GM19455 (cell line): ENCODE measurements around the gene FCRLA.
"Not testable (repeated sequence)": the region's sequence is repeated elsewhere in the genome, so short reads cannot be mapped to it uniquely, and the experiment has no call there.

Source experiments
- ATAC-seq: cut with Tn5 transposase; IDR thresholded peaks from one replicate; pipeline ENCODE4 v1.9.1; 2021; ENCODE audit not compliant: unreplicated experiment

Gene FCRLA

DNA sequence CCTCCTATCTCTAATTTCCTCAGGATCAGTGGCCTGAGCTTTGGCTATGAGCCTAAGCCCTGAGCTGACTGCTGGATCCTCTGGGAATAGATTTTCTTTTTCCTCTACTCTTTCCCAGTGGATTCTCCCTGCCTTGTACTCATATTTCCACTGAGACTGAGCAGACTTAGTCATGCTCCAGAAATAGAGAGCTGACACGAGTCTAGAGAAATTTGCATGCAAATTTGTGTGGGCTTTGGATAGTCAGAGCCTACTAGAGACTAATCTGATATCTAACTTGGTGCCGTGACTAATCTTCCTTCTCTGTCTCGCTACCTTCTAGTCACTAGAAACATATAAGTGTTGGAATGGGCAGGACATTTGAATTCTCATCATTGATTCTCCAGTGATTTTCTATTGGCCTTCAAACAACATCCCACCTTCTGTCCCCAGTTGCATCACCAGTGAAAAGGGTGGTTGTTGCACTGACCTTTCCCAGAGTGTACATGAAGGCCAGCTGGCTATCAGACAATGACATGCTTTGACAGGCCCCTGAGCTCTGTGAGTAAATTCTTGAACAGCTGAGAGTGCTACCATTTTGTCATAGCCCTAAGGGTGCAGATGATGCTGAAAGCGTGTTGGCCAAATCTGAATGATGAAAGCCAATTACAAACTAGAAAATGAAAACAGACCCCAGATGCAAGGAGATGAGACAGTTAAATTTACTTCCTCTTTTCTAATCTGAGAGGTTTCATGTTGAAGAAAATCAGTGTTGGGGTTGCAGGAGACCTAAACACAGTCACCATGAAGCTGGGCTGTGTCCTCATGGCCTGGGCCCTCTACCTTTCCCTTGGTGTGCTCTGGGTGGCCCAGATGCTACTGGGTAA, at the start of gene FCRLA:
Gene FCRLA, plus strand, starts transcription at position 748 of the 866 bp plus-strand sequence. Its CDS starts 36 bp downstream, at position 784.
- ATAC-seq = peak; percentile 67

GRCh38 chr1:161658524-161658923, 48.5 kb upstream of the FCRLA start:
- not testable (repeated sequence) for ATAC-seq

DNA sequence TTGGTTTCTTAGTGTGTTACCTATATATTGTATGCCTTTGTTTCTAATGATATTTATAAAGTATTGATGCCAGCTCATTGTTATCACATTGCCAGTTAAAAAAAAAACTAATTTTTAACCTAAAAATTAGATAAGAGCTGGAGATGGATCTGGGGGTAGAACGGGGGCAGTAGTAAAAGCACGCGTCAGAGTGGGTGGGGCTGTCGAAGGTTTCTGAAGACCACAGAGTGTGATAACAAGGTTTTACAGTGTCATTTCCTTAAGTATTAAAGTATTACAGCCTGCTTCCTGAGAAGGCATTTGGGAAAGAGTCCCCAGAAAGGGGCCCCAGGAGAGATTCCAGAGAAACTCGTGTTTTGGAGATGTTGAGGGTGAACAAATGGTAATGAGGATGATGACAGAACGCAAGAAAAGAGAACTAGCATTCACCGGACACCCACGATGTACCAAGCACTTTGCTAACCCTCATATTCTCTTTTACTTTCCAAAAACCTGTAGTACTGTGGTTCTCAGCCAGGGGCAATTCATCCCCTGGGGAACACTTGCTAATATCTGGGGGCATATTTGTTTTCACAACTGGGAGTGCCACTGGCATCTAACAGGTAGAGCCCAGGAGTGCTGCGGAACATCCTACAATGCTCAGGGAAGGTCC, 45.2 kb upstream of the FCRLA start:
- not testable (repeated sequence) for ATAC-seq

DNA sequence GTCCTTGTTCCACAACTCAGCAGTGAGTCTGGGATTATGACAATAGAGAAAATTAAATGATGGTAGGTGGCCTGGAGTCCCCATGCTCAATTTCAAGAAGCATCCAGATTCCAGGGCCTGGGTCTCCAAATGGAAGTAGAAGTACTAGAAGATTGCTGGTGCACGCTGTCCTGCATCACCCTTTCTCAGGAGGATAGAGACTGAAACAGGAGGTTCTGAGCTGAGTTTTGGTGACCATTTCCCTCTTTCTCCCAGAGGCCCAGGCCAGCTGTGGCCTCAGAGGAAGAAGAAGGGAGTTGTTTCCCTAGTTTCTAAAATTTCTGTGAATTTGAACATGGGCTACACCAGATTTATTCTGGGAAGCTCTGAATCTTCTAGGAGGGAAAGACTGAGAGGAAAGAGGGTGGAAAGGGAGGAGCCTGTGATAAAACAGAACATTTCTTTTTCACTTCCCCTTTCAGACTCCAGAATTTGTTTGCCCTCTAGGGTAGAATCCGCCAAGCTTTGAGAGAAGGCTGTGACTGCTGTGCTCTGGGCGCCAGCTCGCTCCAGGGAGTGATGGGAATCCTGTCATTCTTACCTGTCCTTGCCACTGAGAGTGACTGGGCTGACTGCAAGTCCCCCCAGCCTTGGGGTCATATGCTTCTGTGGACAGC, 44.2 kb upstream of the FCRLA start, which contains the start of gene FCGR2B:
Gene FCGR2B, plus strand, starts transcription at position 460 of the 656 bp plus-strand sequence. Its CDS starts 99 bp downstream, at position 559.
- ATAC-seq = peak; percentile 60

DNA sequence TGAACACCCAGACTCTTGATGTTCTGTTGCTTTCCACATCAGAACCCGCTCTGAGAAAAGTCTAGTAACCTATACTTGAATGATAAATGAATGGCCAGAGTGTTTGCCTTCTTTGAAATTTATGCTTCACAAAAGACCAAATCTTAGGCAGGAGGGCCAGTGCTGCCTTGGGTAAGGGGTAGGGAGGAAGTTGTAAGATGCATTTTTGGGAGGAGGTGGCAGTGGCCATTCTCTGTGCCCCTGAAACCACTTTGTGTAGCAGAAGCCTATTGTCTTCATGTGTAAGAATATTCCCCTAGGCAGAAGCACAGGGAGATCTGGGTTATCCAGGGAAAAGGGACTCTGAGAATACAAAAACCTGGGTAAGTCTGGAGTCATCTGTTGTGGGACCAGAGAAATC, 43.5 kb upstream of the FCRLA start:
- ATAC-seq = not testable (repeated sequence)

GRCh38 chr1:161664689-161665088, 42.3 kb upstream of the FCRLA start:
- not testable (repeated sequence) for ATAC-seq

GRCh38 chr1:161671045-161672020, 35.7 kb upstream of the FCRLA start:
- not testable (repeated sequence) for ATAC-seq

DNA sequence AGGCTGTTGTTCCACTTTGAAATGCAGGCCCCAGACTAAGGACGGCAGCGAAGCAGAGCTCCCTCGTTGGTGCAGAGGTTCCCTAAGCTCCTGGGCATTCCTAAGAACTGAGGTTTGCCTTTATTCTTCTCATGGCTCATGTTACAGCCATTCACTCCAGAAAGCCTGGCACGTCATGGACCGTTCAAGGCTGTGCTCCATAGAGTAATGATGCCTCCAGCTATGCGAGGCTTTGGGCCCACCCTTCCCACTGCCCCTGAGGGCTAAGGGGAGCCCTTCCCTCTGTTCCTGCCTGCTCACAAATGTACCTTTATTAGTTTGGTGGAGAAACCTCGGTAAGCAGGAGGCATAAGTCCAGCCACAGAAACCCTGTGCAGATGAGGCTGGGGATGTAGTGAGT, 33.6 kb upstream of the FCRLA start:
- ATAC-seq = not testable (repeated sequence)

- not testable (repeated sequence) for ATAC-seq
Observed at GRCh38 chr1:161674447-161674846, 32.6 kb upstream of the FCRLA start.

DNA sequence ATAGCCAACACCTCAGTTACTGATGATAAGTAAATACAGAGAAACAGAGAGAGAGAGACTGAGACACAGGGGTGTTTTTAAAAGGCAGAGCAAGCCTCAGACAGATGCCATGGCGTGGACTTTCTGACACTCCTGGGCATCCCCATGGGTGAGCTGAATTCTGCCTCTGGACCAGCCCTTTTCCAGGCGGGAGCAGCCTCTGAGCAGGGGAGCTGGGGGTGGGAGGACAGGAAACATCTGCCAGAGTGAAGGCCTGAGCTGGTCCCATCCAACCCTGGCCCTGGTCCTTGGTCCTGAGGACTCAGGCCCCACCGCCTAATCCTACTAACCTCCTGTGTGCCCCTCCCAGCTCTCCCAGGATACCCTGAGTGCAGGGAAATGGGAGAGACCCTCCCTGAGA, 32.1 kb upstream of the FCRLA start:
- ATAC-seq = not testable (repeated sequence)

DNA sequence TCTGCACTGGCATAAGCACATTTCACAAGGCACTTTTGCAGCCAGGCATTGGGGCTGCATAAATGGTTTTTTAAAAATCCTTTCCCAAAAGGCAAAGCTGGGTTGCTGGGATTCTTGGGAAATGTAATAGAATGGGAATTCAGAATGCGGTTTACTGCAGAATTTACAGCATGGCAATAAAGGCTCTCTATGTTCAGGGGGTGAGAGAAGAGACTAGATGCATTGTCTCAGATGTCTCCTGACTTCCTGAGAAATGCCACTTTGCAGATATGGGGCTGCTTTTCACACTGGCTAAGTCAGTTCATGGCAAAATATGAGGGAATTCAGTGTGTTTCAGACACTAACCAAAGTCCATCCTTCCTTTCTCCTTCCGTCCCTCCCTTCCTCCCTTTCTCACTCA, 30.6 kb upstream of the FCRLA start:
- no peak for ATAC-seq

DNA sequence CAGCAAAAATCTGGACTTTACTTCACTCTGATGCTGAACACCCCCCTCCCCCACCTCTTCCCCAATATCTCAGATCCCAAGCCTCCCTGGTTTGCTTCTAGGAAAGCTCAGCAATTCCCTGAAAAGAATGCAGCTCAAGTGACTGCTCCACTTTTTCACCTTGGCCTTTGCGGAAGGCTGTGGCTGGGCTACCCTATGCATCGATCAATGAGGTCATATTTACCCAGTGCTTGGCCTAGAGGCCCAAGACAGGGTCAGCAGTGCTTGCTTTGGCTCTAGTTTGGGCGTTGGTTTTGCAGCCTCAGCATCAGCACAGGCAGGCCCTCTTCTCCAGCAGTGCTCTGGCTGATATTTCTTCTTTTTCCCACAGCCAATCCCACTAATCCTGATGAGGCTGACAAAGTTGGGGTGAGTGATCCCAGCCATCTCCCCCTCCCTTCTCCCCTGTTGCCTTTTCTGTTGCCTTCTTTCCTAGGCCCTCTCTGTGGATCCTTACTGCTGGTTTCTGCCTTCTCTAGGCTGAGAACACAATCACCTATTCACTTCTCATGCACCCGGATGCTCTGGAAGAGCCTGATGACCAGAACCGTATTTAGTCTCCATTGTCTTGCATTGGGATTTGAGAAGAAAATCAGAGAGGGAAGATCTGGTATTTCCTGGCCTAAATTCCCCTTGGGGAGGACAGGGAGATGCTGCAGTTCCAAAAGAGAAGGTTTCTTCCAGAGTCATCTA, 29.9 kb upstream of the FCRLA start:
- ATAC-seq = no peak

DNA sequence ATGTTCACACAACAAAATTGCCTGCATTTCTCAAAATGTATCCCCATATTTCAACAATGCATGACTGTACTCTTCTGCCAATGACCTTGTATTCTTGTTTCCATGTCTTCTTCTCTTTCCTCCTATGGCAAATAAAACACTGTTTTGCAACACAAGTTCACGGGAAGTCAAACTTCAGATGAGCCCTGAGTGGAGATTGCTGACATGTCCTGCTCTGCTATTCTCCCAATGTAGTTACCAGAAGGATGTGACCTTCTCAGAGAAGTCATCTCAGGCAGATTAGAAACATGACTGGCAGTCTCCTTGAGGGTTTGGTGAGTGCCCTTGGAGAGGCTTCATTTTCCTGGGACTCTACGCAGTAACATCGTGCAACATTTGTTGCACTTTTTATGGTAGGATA, 28.5 kb upstream of the FCRLA start:
- no peak for ATAC-seq

DNA sequence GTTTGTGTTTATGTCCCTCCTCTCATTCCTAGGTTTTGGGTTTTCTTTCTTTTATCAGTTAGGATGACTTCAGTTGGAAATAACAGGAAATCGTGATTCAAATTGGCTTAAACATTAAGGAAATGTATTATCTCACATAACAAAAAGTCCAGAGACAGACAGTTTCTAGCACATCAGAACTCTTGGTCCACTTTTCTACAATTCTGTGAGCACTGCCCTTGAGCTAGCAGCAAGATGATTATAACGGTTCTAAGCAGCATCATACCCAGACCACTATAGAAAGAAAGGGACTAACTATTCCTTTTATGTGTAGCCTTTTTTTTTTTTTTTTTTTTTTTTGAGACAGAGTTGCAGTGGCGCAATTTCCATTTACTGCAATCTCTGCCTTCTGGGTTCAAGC, 25.1 kb upstream of the FCRLA start:
- no peak for ATAC-seq

- no peak for ATAC-seq
Observed at GRCh38 chr1:161688946-161689345, 18.1 kb upstream of the FCRLA start.

DNA sequence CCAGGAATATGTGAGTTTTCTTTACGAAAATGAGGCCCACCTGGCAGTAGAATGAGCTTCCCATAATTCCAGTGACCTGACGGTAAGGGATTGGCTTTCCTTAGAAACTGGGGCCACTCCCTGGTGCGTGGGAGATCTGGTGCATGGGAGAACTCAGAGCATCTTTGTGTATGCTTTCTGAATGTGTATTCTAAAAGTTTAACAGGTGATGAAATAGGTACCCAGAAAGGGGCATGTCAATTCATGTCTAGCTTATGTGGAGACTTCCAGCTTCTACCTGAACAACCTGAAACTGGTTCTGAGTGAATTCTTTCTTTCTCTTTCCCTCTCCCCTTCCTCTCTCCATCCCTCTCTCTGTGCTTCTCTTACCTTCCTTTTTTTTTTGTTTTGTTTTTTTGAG, 15.2 kb upstream of the FCRLA start:
- no peak for ATAC-seq

- not testable (repeated sequence) for ATAC-seq
Observed at GRCh38 chr1:161693020-161693712, 13.9 kb upstream of the FCRLA start.

- ATAC-seq = not testable (repeated sequence)
Observed at GRCh38 chr1:161698302-161698701, 8.7 kb upstream of the FCRLA start.

GRCh38 chr1:161702250-161702649, 4.8 kb upstream of the FCRLA start:
- no peak for ATAC-seq
